Mesenteric fat pad (tissue), 1 donor: ENCODE measurements around the gene TMLHE. TPM values are rescaled to one million over a fixed set of nuclear protein-coding genes. Genes with fewer than 3 reads are reported as not detected.
A peak's percentile ranks its signal among the peaks of the same experiment; 100 is the strongest.
"Not testable (repeated sequence)": the region's sequence is repeated elsewhere in the genome, so short reads cannot be mapped to it uniquely, and the experiment has no call there.

Experiments used
- DNase-seq: peaks from one replicate; pipeline ENCODE4 v3.0.0-alpha.2; 2020; ENCODE audit warnings: low spot score
- long read RNA-seq: library from polyadenylated mRNA; unstranded; transcript quantifications from one replicate; pipeline ENCODE4 v2.0.0, GENCODE V29; 2020
- total RNA-seq: library from RNA; stranded (reverse); fragmentation: NEBNext Ultra II Directional; extraction: Animal tissue kit (Norgen Biotek cat#: 25700); gene quantifications from one replicate; pipeline ENCODE4 v1.2.1, GENCODE V29; 2021
- donor health status: DM: yes; HTN: yes; CAD: no.

TMLHE gene
- 20.5 TPM for total RNA-seq
- long read RNA-seq, transcript TMLHE-201 (8 exons, 2,832 nt), result major isoform, 16 of 26 reads
- long read RNA-seq, partial matches to known transcripts, result 1 of 26 reads
- long read RNA-seq, other reads (novel, unspliced or antisense), result 6 of 26 reads

GRCh38 chrX:155612312-155613224, at the start of gene TMLHE, which contains the start of gene SPRY3:
Gene TMLHE, minus strand, starts transcription at chrX:155612952. Its CDS starts 67,676 bp downstream, at chrX:155545276.
Gene SPRY3, plus strand, starts transcription at chrX:155612586.
- peak; percentile 91 for DNase-seq

GRCh38 chrX:155662282-155662681, 49.5 kb upstream of the TMLHE start:
- DNase-seq, result no peak

- DNase-seq, result no peak
Observed at GRCh38 chrX:155645180-155645579, 32.4 kb upstream of the TMLHE start.

GRCh38 chrX:155643240-155643639, 30.5 kb upstream of the TMLHE start:
- no peak for DNase-seq

- DNase-seq, result not testable (repeated sequence)
Observed at GRCh38 chrX:155641371-155641770, 28.6 kb upstream of the TMLHE start.

GRCh38 chrX:155637714-155638113, 25.0 kb upstream of the TMLHE start:
- DNase-seq, result no peak

- not testable (repeated sequence) for DNase-seq
Observed at GRCh38 chrX:155635019-155635418, 22.3 kb upstream of the TMLHE start.

GRCh38 chrX:155632431-155633100, 19.8 kb upstream of the TMLHE start:
- no peak for DNase-seq

GRCh38 chrX:155620110-155620509, 7.4 kb upstream of the TMLHE start:
- not testable (repeated sequence) for DNase-seq

- DNase-seq, result no peak
Observed at GRCh38 chrX:155615938-155616337, 3.2 kb upstream of the TMLHE start.

GRCh38 chrX:155613927-155614559, 1.3 kb upstream of the TMLHE start:
- DNase-seq, result no peak

GRCh38 chrX:155611302-155611701, 1.4 kb downstream of the TMLHE start:
- no peak for DNase-seq

- DNase-seq, result no peak
Observed at GRCh38 chrX:155592981-155593380, 19.8 kb downstream of the TMLHE start.

- no peak for DNase-seq
Observed at GRCh38 chrX:155592331-155592730, 20.4 kb downstream of the TMLHE start.

GRCh38 chrX:155577682-155578081, 35.1 kb downstream of the TMLHE start:
- DNase-seq, result no peak

- no peak for DNase-seq
Observed at GRCh38 chrX:155563099-155563498, 49.7 kb downstream of the TMLHE start.

- DNase-seq, result no peak
Observed at GRCh38 chrX:155544881-155545280, 67.9 kb downstream of the TMLHE start.

- DNase-seq, result no peak
Observed at GRCh38 chrX:155535866-155536265, 76.9 kb downstream of the TMLHE start.

GRCh38 chrX:155534800-155535199, 78.0 kb downstream of the TMLHE start:
- no peak for DNase-seq

- not testable (repeated sequence) for DNase-seq
Observed at GRCh38 chrX:155527023-155527422, 85.7 kb downstream of the TMLHE start.

GRCh38 chrX:155514225-155514624, 98.5 kb downstream of the TMLHE start:
- DNase-seq, result no peak

GRCh38 chrX:155505296-155505695, 107.5 kb downstream of the TMLHE start:
- DNase-seq, result no peak
